HG02938 (cell line): ENCODE data around the gene TTC9B.

Experiments
- ATAC-seq: cut with Tn5 transposase; IDR thresholded peaks from one replicate; pipeline ENCODE4 v1.9.1; 2021; ENCODE audit warnings: mild to moderate bottlenecking, moderate library complexity; ENCODE audit not compliant: unreplicated experiment

Gene TTC9B

GRCh38 chr19:40249201-40249600 is 31.0 kb upstream of the TTC9B start:
- ATAC-seq = no peak

GRCh38 chr19:40247735-40248262 is 29.6 kb upstream of the TTC9B start:
- ATAC-seq = no peak

- no peak for ATAC-seq
These were observed 29.0 kb upstream of the TTC9B start for GRCh38 chr19:40247178-40247577.

- ATAC-seq = no peak
These were observed 28.3 kb upstream of the TTC9B start for GRCh38 chr19:40246292-40247073.

- ATAC-seq = no peak
These were observed 27.4 kb upstream of the TTC9B start for GRCh38 chr19:40245506-40246128.

- ATAC-seq = no peak
These were observed 26.6 kb upstream of the TTC9B start for GRCh38 chr19:40244579-40245317.

- ATAC-seq = no peak
These were observed 25.0 kb upstream of the TTC9B start for GRCh38 chr19:40243181-40243580.

- no peak for ATAC-seq
These were observed 24.3 kb upstream of the TTC9B start for GRCh38 chr19:40242480-40242879.

- ATAC-seq = no peak
These were observed 23.7 kb upstream of the TTC9B start for GRCh38 chr19:40241809-40242384.

GRCh38 chr19:40241125-40241808 is 23.1 kb upstream of the TTC9B start:
- ATAC-seq = no peak

- no peak for ATAC-seq
These were observed 22.1 kb upstream of the TTC9B start for GRCh38 chr19:40240332-40240731.

GRCh38 chr19:40239415-40240226 is 21.4 kb upstream of the TTC9B start:
- ATAC-seq = no peak

- no peak for ATAC-seq
These were observed 20.6 kb upstream of the TTC9B start for GRCh38 chr19:40238775-40239174.

- no peak for ATAC-seq
These were observed 19.6 kb upstream of the TTC9B start for GRCh38 chr19:40237791-40238190.

- ATAC-seq = no peak
These were observed 18.2 kb upstream of the TTC9B start for GRCh38 chr19:40236366-40236765.

- ATAC-seq = no peak
These were observed 17.8 kb upstream of the TTC9B start for GRCh38 chr19:40236026-40236355.

GRCh38 chr19:40235238-40236025 is 17.2 kb upstream of the TTC9B start:
- no peak for ATAC-seq

GRCh38 chr19:40234429-40235237 is 16.4 kb upstream of the TTC9B start:
- ATAC-seq = no peak
